AG04449 (cell line): Measurements from ENCODE around the gene ZNF655.
"Not testable (repeated sequence)": the region's sequence is repeated elsewhere in the genome, so short reads cannot be mapped to it uniquely, and the experiment has no call there.

Source experiments
- CTCF ChIA-PET: fragments of 350-600 bp; formaldehyde crosslinking; extraction: SDS; loops from one replicate; lab custom pipeline; 2021; ENCODE audit warnings: antibody characterized with exemption; lab: Yijun Ruan, JAX
- POLR2A ChIA-PET: fragments of 400-600, 350-600 bp; formaldehyde crosslinking; extraction: SDS; loops from one replicate; lab custom pipeline; 2020; ENCODE audit warnings: antibody characterized with exemption, inconsistent platforms; lab: Yijun Ruan, JAX
- DNase-seq: peaks from one replicate; pipeline ENCODE4 v3.0.0-alpha.2; 2010; ENCODE audit warnings: low read depth, low spot score
- H3K4me3 ChIP-seq: 2 replicates; pipeline ENCODE4 v1.5.1; 2011; ENCODE audit warnings: low read depth, mild to moderate bottlenecking, control low read depth, low read length
- TF ChIP-seq, protein P1 (sequence below): IDR thresholded peaks from one replicate; pipeline ENCODE4 v1.5.1; 2011; ENCODE audit warnings: mild to moderate bottlenecking, moderate library complexity, low read length, control low read depth, inconsistent platforms; ENCODE audit not compliant: insufficient read depth; ENCODE audit errors: missing control alignments

The ZNF655 gene

DNA sequence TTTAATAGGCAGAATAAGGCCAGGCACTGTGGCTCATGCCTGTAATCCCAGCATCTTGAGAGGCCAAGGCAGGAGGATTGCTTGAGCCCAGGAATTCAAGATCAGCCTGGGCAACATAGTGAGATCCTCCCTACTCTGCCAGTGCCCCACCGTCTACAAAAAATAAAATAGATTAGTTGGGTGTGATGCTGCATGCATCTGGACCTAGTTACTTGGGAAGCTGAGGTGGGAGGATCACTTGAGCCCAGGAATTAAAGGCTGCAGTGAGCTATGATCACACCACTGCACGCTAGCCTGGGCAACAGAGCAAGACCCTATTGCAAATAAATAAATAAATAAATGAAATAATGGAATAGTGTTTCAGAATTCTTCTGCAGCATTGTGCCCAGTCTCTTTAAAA, 22.8 kb upstream of the ZNF655 start:
- ChIA-PET POLR2A (no interaction called here), CTCF (no interaction called here)
- no peak overlapping the region for H3K4me3 ChIP-seq
- TF ChIP-seq, protein P1, sequence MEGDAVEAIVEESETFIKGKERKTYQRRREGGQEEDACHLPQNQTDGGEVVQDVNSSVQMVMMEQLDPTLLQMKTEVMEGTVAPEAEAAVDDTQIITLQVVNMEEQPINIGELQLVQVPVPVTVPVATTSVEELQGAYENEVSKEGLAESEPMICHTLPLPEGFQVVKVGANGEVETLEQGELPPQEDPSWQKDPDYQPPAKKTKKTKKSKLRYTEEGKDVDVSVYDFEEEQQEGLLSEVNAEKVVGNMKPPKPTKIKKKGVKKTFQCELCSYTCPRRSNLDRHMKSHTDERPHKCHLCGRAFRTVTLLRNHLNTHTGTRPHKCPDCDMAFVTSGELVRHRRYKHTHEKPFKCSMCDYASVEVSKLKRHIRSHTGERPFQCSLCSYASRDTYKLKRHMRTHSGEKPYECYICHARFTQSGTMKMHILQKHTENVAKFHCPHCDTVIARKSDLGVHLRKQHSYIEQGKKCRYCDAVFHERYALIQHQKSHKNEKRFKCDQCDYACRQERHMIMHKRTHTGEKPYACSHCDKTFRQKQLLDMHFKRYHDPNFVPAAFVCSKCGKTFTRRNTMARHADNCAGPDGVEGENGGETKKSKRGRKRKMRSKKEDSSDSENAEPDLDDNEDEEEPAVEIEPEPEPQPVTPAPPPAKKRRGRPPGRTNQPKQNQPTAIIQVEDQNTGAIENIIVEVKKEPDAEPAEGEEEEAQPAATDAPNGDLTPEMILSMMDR = no peak
- DNase-seq = no peak

GRCh38 chr7:99539213-99539811, 19.1 kb upstream of the ZNF655 start:
- no peak for DNase-seq
- CTCF ChIA-PET = interaction anchor here (0.7 to 0.9 kb wide), 2 partner anchors 8 to 160 kb away, joined by 3 read pairs; no protein-coding TSS in a partner anchor
- H3K4me3 ChIP-seq = no peak overlapping the region

DNA sequence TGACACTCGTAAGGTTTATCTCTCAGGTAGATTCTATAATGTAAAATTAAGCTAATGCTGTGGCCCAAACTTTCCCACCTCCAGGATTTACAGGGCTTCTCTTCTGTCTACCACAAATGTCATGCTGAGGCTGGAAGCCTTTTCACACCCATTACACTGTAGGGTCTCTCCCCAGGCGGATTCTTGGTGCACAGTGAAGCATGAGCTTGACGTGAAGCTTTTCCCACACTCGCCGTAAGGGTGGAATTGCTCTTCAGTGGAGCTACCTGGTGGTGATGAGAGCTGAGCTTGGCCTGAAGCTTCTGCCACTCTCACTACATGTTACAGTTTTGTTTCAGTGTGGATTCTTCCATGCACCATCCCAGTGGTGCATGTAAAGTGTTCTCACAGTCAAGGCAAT, 17.9 kb upstream of the ZNF655 start:
- TF ChIP-seq, protein P1 = no peak
- no peak for DNase-seq
- POLR2A ChIA-PET = interaction anchor here (0.8 kb wide), 1 partner anchor 12 kb away, joined by 6 read pairs; no protein-coding TSS in a partner anchor
- CTCF ChIA-PET = no interaction called here
- H3K4me3 ChIP-seq = no peak overlapping the region

More at GRCh38 chr7:99539213-99539811, 19.1 kb upstream of the ZNF655 start:
- TF ChIP-seq, protein P1 = no peak
- POLR2A ChIA-PET = no interaction called here

DNA sequence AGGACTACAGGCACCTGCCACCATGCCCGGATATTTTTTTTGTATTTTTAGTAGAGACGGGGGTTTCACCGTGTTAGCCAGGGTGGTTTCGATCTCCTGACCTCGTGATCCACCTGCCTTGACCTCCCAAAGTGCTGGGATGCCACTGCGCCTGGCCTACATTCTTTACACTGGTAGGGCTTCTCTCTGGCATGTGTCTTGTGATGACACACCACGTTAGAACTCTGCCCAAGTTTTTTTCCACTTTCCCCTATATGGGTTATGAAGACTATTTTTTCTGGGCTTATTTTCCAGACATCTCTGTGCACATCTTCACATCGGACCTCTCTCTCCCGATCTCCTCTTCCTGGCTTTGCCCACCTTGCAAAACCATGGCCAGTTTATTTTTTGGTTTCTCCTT, 17.2 kb upstream of the ZNF655 start:
- CTCF ChIA-PET = no interaction called here
- TF ChIP-seq, protein P1 = no peak
- POLR2A ChIA-PET = no interaction called here
- no peak for DNase-seq
- H3K4me3 ChIP-seq = no peak overlapping the region

- TF ChIP-seq, protein P1 = no peak
- DNase-seq = no peak
- no peak overlapping the region for H3K4me3 ChIP-seq
- CTCF ChIA-PET = no interaction called here
- POLR2A ChIA-PET = no interaction called here
Observed at GRCh38 chr7:99543081-99543671, 15.3 kb upstream of the ZNF655 start.

- TF ChIP-seq, protein P1 = no peak
- H3K4me3 ChIP-seq = no peak overlapping the region
- ChIA-PET CTCF (no interaction called here), POLR2A (no interaction called here)
- DNase-seq = no peak
Observed at GRCh38 chr7:99543916-99544315, 14.5 kb upstream of the ZNF655 start.

GRCh38 chr7:99545308-99545707, 13.1 kb upstream of the ZNF655 start:
- CTCF ChIA-PET, H3K4me3 ChIP-seq, DNase-seq, POLR2A ChIA-PET: not testable (repeated sequence)

DNA sequence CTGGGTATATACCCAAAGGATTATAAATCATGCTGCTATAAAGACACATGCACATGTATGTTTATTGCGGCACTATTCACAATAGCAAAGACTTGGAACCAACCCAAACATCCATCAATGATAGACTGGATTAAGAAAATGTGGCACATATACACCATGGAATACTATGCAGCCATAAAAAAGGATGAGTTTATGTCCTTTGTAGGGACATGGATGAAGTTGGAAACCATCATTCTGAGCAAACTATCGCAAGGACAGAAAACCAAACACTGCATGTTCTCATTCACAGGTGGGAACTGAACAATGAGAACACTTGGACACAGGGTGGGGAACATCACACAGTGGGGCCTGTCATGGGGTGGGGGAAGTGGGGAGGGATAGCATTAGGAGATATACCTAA, 8.9 kb upstream of the ZNF655 start:
- H3K4me3 ChIP-seq, POLR2A ChIA-PET, DNase-seq: not testable (repeated sequence)
- CTCF ChIA-PET = interaction anchor here (0.6 kb wide), 1 partner anchor 54 kb away, joined by 3 read pairs; no protein-coding TSS in a partner anchor
